Activated CD4-positive, alpha-beta T cell treated with anti-CD3 and anti-CD28 coated beads for 36 hours (primary cell): ENCODE results near the gene PADI1. TPM values are rescaled to one million over a fixed set of nuclear protein-coding genes. Genes with fewer than 3 reads are reported as not detected.

Experiments used
- ATAC-seq: fragments of 200-7000 bp; cut with Tn5 transposase; one replicate; pipeline ENCODE4 v1.10.0; 2021; ENCODE audit warnings: mild to moderate bottlenecking, moderate library complexity
- CTCF ChIA-PET: fragments of 350-600 bp; sonication (Branson Sonifier 250); formaldehyde crosslinking; loops from one replicate; lab custom pipeline; 2021; ENCODE audit warnings: antibody characterized with exemption; lab: Charles Lee
- POLR2A ChIA-PET: fragments of 350-600 bp; sonication (Branson Sonifier 250); formaldehyde crosslinking; loops from one replicate; lab custom pipeline; 2021; ENCODE audit warnings: antibody characterized with exemption, inconsistent platforms; lab: Charles Lee
- DNase-seq: peaks from one replicate; pipeline ENCODE4 v3.0.0-alpha.2; 2020
- H3K27ac Mint-ChIP-seq: one replicate; pipeline ENCODE4 v1.8.0; 2021; ENCODE audit warnings: mixed read lengths
- H3K27me3 Mint-ChIP-seq: one replicate; pipeline ENCODE4 v1.8.0; 2021; ENCODE audit warnings: mixed read lengths
- H3K36me3 Mint-ChIP-seq: one replicate; pipeline ENCODE4 v1.8.0; 2021; ENCODE audit warnings: low read depth, mixed read lengths
- H3K4me1 Mint-ChIP-seq: one replicate; pipeline ENCODE4 v1.8.0; 2021; ENCODE audit warnings: mixed read lengths
- H3K4me3 Mint-ChIP-seq: one replicate; pipeline ENCODE4 v1.8.0; 2021; ENCODE audit warnings: mild to moderate bottlenecking, moderate library complexity, mixed read lengths
- H3K9me3 Mint-ChIP-seq: one replicate; pipeline ENCODE4 v1.8.0; 2021; ENCODE audit warnings: low read depth, mixed read lengths
- intact Hi-C, 2 experiments: fragments of 100-400 bp; cut with DNase I in 1 of 2; cut with micrococcal nuclease in 1 of 2; formaldehyde crosslinking; loops; one replicate each; pipeline versions ENCODE4 v1.14.2 to v1.15.1; 2022 to 2024; cut with DNase I, micrococcal nuclease
- total RNA-seq, 2 experiments: library from RNA; stranded (reverse); gene quantifications; one replicate each; pipeline ENCODE4 v1.2.3, GENCODE V29; 2021

Gene PADI1
- total RNA-seq, 2 experiments from 2014 or later = not detected

GRCh38 chr1:17212487-17213121, 7.7 kb downstream of the PADI1 start:
- H3K36me3 Mint-ChIP-seq = no peaks in the 10 kb centered on the region

GRCh38 chr1:17213148-17213781, 8.3 kb downstream of the PADI1 start:
- Mint-ChIP-seq H3K9me3 (no peaks in the 10 kb centered on the region), H3K4me1 (peaks cover 21% of the 10 kb centered on the region), H3K27ac (no peak overlapping the region), H3K36me3 (no peaks in the 10 kb centered on the region), H3K4me3 (no peak overlapping the region), H3K27me3 (peaks cover 25% of the 10 kb centered on the region)
- DNase-seq (no peak), ATAC-seq (no peak)
- intact Hi-C loops = no loop called here
- CTCF ChIA-PET = interaction anchor here (0.8 to 1.3 kb wide), 4 partner anchors 23 to 195 kb away, joined by 3 to 5 read pairs (median 4); no protein-coding TSS in a partner anchor
- POLR2A ChIA-PET = no interaction called here

More at GRCh38 chr1:17212487-17213121, 7.7 kb downstream of the PADI1 start:
- H3K27me3 Mint-ChIP-seq = peaks cover 25% of the 10 kb centered on the region
- DNase-seq (peak; percentile 78), ATAC-seq (no peak)
- ChIA-PET POLR2A (no interaction called here), CTCF (interaction anchor here (0.8 to 1.5 kb wide), 5 partner anchors 24 to 194 kb away, joined by 3 to 5 read pairs (median 4); no protein-coding TSS in a partner anchor)
- no peaks in the 10 kb centered on the region for H3K9me3 Mint-ChIP-seq
- H3K27ac Mint-ChIP-seq = no peak overlapping the region
- H3K4me3 Mint-ChIP-seq = no peak overlapping the region
- intact Hi-C loops = no loop called here
- peaks cover 28% of the 10 kb centered on the region for H3K4me1 Mint-ChIP-seq

GRCh38 chr1:17213782-17214148, 8.8 kb downstream of the PADI1 start:
- Mint-ChIP-seq H3K36me3 (no peaks in the 10 kb centered on the region), H3K4me1 (peaks cover 17% of the 10 kb centered on the region), H3K27me3 (peaks cover 25% of the 10 kb centered on the region), H3K4me3 (no peak overlapping the region), H3K27ac (no peak overlapping the region), H3K9me3 (no peaks in the 10 kb centered on the region)
- ChIA-PET POLR2A (no interaction called here), CTCF (no interaction called here)
- ATAC-seq (no peak), DNase-seq (no peak)
- intact Hi-C loops = no loop called here

- peaks cover 17% of the 10 kb centered on the region for H3K4me1 Mint-ChIP-seq
- intact Hi-C loops = no loop called here
- no peaks in the 10 kb centered on the region for H3K36me3 Mint-ChIP-seq
- DNase-seq (no peak), ATAC-seq (no peak)
- no peak overlapping the region for H3K27ac Mint-ChIP-seq
- CTCF ChIA-PET = no interaction called here
- POLR2A ChIA-PET = no interaction called here
- H3K9me3 Mint-ChIP-seq = no peaks in the 10 kb centered on the region
- H3K27me3 Mint-ChIP-seq = peaks cover 22% of the 10 kb centered on the region
- H3K4me3 Mint-ChIP-seq = no peak overlapping the region
Observed at GRCh38 chr1:17214876-17215544, 10.1 kb downstream of the PADI1 start.

DNA sequence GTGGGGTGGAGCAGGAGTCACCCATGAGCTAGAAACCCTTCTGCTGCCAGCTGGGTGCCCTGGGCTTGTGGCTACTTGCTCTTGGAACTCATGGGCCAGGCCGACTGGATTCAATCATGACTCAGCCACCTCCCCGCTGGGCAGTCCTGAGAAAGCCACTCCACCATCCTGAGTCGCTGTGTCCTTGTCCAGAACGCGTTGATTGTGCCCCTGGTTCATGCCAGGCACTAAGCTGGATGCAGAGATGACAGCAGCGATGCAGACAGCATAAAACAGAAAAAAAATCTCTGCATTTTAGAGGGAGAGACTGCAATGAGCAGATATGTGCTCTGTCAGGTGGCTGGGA, 10.6 kb downstream of the PADI1 start:
- no peak overlapping the region for H3K27ac Mint-ChIP-seq
- ChIA-PET CTCF (interaction anchor here (1.2 kb wide), 1 partner anchor 21 kb away, joined by 3 read pairs; no protein-coding TSS in a partner anchor), POLR2A (no interaction called here)
- H3K9me3 Mint-ChIP-seq = no peaks in the 10 kb centered on the region
- ATAC-seq = no peak
- no peak for DNase-seq
- intact Hi-C loops = no loop called here
- H3K4me3 Mint-ChIP-seq = no peak overlapping the region
- peaks cover 22% of the 10 kb centered on the region for H3K27me3 Mint-ChIP-seq
- H3K4me1 Mint-ChIP-seq = peaks cover 17% of the 10 kb centered on the region
- H3K36me3 Mint-ChIP-seq = no peaks in the 10 kb centered on the region

GRCh38 chr1:17216078-17216477, 11.2 kb downstream of the PADI1 start:
- no peaks in the 10 kb centered on the region for H3K36me3 Mint-ChIP-seq
- H3K9me3 Mint-ChIP-seq = no peaks in the 10 kb centered on the region
- peaks cover 22% of the 10 kb centered on the region for H3K27me3 Mint-ChIP-seq
- no peak for ATAC-seq
- POLR2A ChIA-PET = no interaction called here
- CTCF ChIA-PET = interaction anchor here (1.2 kb wide), 1 partner anchor 21 kb away, joined by 3 read pairs; no protein-coding TSS in a partner anchor
- no peak overlapping the region for H3K27ac Mint-ChIP-seq
- intact Hi-C loops = no loop called here
- peaks cover 17% of the 10 kb centered on the region for H3K4me1 Mint-ChIP-seq
- H3K4me3 Mint-ChIP-seq = no peak overlapping the region
- no peak for DNase-seq

- Mint-ChIP-seq H3K27me3 (peaks cover 22% of the 10 kb centered on the region), H3K9me3 (no peaks in the 10 kb centered on the region), H3K36me3 (no peaks in the 10 kb centered on the region), H3K4me1 (peaks cover 9% of the 10 kb centered on the region), H3K4me3 (no peak overlapping the region), H3K27ac (no peak overlapping the region)
- DNase-seq (no peak), ATAC-seq (no peak)
- intact Hi-C loops = no loop called here
- ChIA-PET CTCF (no interaction called here), POLR2A (no interaction called here)
Observed at GRCh38 chr1:17217607-17218006, 12.7 kb downstream of the PADI1 start.

DNA sequence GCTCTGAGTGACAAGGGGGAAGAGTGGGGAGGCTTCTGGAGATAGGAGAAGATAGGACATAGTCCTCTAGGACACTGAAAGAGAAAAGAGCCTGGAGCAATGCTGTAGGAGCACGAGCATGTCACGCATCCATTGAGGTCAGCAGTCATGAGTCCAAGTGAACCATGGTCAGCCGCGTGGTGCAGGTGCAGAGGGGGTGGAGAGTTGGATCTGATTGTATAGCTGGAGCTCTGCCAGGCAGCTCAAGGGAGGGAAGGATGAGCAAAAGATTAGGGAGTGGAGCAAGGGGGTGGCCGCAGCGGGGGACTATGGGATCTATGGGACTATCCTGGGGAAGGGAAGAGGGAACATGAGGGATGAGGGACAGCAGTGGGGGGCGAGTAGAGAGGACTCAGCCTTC, 14.0 kb downstream of the PADI1 start:
- Mint-ChIP-seq H3K27me3 (peaks cover 12% of the 10 kb centered on the region), H3K4me3 (no peak overlapping the region), H3K4me1 (no peaks in the 10 kb centered on the region), H3K27ac (no peak overlapping the region), H3K36me3 (no peaks in the 10 kb centered on the region), H3K9me3 (no peaks in the 10 kb centered on the region)
- POLR2A ChIA-PET = no interaction called here
- intact Hi-C loops = no loop called here
- CTCF ChIA-PET = no interaction called here
- DNase-seq (no peak), ATAC-seq (no peak)

DNA sequence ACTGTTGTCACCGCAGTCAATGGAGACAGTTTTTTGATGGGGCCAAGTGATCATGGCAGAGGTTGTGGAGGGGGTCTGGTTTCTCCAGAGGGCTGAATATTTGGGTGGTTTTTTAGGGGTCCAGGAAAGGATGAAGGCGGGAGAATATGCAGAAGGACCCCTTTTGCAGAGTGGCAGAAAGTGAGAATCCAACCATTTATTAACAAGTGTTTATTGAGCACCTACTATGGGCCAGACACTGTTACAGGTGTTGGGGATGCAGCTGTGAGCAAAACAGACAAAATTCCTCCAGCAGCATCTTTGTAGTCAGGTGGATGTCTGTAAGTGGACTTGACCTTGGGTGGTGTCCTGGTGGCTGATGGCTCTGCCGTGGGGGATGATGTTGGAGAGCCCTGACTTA, 15.4 kb downstream of the PADI1 start:
- no peak for DNase-seq
- peaks cover 7% of the 10 kb centered on the region for H3K27me3 Mint-ChIP-seq
- no peak overlapping the region for H3K27ac Mint-ChIP-seq
- H3K4me1 Mint-ChIP-seq = no peaks in the 10 kb centered on the region
- no peak for ATAC-seq
- no peaks in the 10 kb centered on the region for H3K36me3 Mint-ChIP-seq
- H3K4me3 Mint-ChIP-seq = no peak overlapping the region
- no peaks in the 10 kb centered on the region for H3K9me3 Mint-ChIP-seq
- ChIA-PET POLR2A (no interaction called here), CTCF (no interaction called here)
- intact Hi-C loops = no loop called here

DNA sequence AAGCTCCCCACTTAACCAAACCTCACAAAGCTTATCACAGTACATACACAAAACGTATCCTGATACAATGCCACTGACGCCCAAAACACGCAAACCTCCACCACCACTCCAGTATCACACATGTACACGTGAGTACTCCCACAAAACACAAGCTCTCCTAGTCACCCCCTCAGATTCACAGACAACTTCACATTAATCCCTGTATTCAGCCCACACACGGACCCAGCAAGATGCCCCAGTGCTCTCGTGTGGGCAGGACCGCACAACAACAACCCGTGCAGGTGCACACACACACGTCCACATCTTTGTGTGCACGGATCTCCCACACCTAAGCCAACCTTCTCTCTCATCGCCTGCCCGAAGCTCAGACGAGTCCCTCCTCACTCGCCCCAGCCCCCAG, 17.6 kb downstream of the PADI1 start:
- ATAC-seq (no peak), DNase-seq (no peak)
- intact Hi-C loops = no loop called here
- ChIA-PET POLR2A (no interaction called here), CTCF (interaction anchor here (0.6 to 1.5 kb wide), 2 partner anchors 12 to 168 kb away, joined by 4 to 6 read pairs; no protein-coding TSS in a partner anchor)
- H3K4me3 Mint-ChIP-seq = no peak overlapping the region
- H3K27ac Mint-ChIP-seq = no peak overlapping the region
- no peaks in the 10 kb centered on the region for H3K9me3 Mint-ChIP-seq
- H3K27me3 Mint-ChIP-seq = no peaks in the 10 kb centered on the region
- no peaks in the 10 kb centered on the region for H3K36me3 Mint-ChIP-seq
- no peaks in the 10 kb centered on the region for H3K4me1 Mint-ChIP-seq

DNA sequence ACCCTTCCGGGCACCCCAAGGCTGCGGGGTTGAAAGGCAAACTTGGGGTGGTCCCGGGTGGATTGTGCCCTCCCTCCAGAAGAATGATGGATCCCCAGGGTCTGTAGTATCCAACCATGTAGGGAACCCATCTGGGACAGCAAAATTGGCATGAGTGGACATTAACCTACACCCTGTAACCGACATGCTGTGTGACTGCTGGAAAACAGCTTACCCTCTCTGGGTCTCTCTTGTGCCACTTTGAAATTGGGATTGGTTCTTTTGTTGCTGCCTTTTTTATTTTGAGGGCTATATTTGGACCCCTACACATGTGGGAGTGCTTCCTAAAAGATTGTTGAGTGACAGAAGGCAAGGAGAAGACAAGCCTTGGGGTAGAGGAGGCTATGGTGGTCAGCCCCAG, 19.5 kb downstream of the PADI1 start:
- H3K27me3 Mint-ChIP-seq = no peaks in the 10 kb centered on the region
- DNase-seq (no peak), ATAC-seq (no peak)
- no peak overlapping the region for H3K27ac Mint-ChIP-seq
- CTCF ChIA-PET = interaction anchor here (0.5 to 1.7 kb wide), 2 partner anchors 10 to 33 kb away, joined by 3 read pairs; no protein-coding TSS in a partner anchor
- no peaks in the 10 kb centered on the region for H3K36me3 Mint-ChIP-seq
- POLR2A ChIA-PET = no interaction called here
- no peak overlapping the region for H3K4me3 Mint-ChIP-seq
- no peaks in the 10 kb centered on the region for H3K9me3 Mint-ChIP-seq
- intact Hi-C loops = no loop called here
- H3K4me1 Mint-ChIP-seq = no peaks in the 10 kb centered on the region
